HepG2 (cell line): ENCODE results near the gene SBK1. TPM values are rescaled to one million over a fixed set of nuclear protein-coding genes. Genes with fewer than 3 reads are reported as not detected.
A peak's percentile ranks its signal among the peaks of the same experiment; 100 is the strongest.

Experiments
- ATAC-seq: fragments of 200-7000 bp; cut with Tn5 transposase; 3 replicates; pipeline ENCODE4 v1.9.1; 2020; ENCODE audit warnings: mild to moderate bottlenecking, moderate library complexity
- BruUV-seq: library from RNA; stranded (reverse); fragments of 400-500 nt; replicated peaks from 2 replicates; lab custom pipeline; 2021; lab: Mats Ljungman, UMichigan
- CTCF ChIA-PET: fragments of 300-600 bp; formaldehyde crosslinking; extraction: SDS; loops from one replicate; lab custom pipeline; 2021; ENCODE audit warnings: low total read pairs, inconsistent platforms, low intra/inter-chr PET ratio; lab: Yijun Ruan, JAX
- POLR2A ChIA-PET: fragments of 350-600 bp; sonication (Branson Sonifier 250); formaldehyde crosslinking; loops from one replicate; lab custom pipeline; 2020; ENCODE audit warnings: antibody characterized with exemption, inconsistent platforms; lab: Yijun Ruan, JAX
- DNase-seq: peaks from one replicate; pipeline ENCODE4 v3.0.0-alpha.2; 2015; ENCODE audit warnings: low spot score
- FAIRE-seq: peaks from 3 replicates; lab custom pipeline; 2011; peaks lifted over from hg19 to GRCh38; lab: Jason Lieb, UNC
- H2AFZ ChIP-seq: one replicate; pipeline ENCODE4 v1.6.1; 2011; ENCODE audit warnings: low read length, inconsistent platforms
- H3K27ac ChIP-seq: fragments of 300-600 bp; 3 replicates; pipeline ENCODE4 v1.8.0; 2011; ENCODE audit warnings: mixed run types, mild to moderate bottlenecking, mixed read lengths, low read length, inconsistent platforms; ENCODE audit not compliant: insufficient read depth; ENCODE audit errors: extremely low read length
- H3K27me3 ChIP-seq, 2 experiments: fragments of 200-600 bp in 1 of 2; 2 replicates in 1 of 2; 3 replicates in 1 of 2; pipeline versions ENCODE4 v1.6.0 to v1.8.0; 2011; ENCODE audit warnings: low read length in 2 of 2, mild to moderate bottlenecking in 2 of 2, moderate library complexity in 2 of 2, inconsistent platforms in 1 of 2; ENCODE audit not compliant: insufficient read depth in 2 of 2, control insufficient read depth in 1 of 2
- H3K36me3 ChIP-seq, 2 experiments: fragments of 200-600 bp in 1 of 2; replicated peaks in 1 of 2; 2 replicates in 1 of 2; 3 replicates in 1 of 2; pipeline versions ENCODE4 v1.5.1 to v1.8.0; 2011; ENCODE audit warnings: low read length in 2 of 2, inconsistent platforms in 1 of 2; ENCODE audit not compliant: insufficient read depth in 2 of 2, control insufficient read depth in 1 of 2
- H3K4me1 ChIP-seq: 2 replicates; pipeline ENCODE4 v1.5.1; 2012; ENCODE audit warnings: low read length, inconsistent platforms; ENCODE audit not compliant: insufficient read depth
- H3K4me2 ChIP-seq: 2 replicates; pipeline ENCODE4 v1.6.0; 2011; ENCODE audit warnings: low read depth, low read length, inconsistent platforms
- H3K4me3 ChIP-seq, 3 experiments: fragments of 200-600 bp in 1 of 3; sonication (generic), shearing (Covaris generic) in 1 of 3; replicated peaks in 1 of 3; 2 replicates each; pipeline ENCODE4 v1.5.1; 2011 to 2016; ENCODE audit warnings: low read length in 3 of 3, inconsistent platforms in 2 of 3, low read depth in 2 of 3, mild to moderate bottlenecking in 2 of 3, control low read depth in 1 of 3, mixed read lengths in 1 of 3; ENCODE audit not compliant: insufficient read depth in 1 of 3
- H3K79me2 ChIP-seq: one replicate; pipeline ENCODE4 v1.6.1; 2011; ENCODE audit warnings: low read length, inconsistent platforms; ENCODE audit not compliant: insufficient read depth
- H3K9ac ChIP-seq: 2 replicates; pipeline ENCODE4 v1.6.0; 2011; ENCODE audit warnings: mild to moderate bottlenecking, low read depth, low read length, inconsistent platforms; ENCODE audit not compliant: insufficient read depth
- H3K9me3 ChIP-seq: 2 replicates; pipeline ENCODE4 v1.5.1; 2012; ENCODE audit warnings: mild to moderate bottlenecking, low read length
- H4K20me1 ChIP-seq: 2 replicates; pipeline ENCODE4 v1.6.0; 2011; ENCODE audit warnings: inconsistent platforms, mild to moderate bottlenecking, low read length, moderate library complexity; ENCODE audit not compliant: insufficient read depth
- BORCS8-MEF2B ChIP-seq: sonication (generic); formaldehyde crosslinking; IDR thresholded peaks from 2 replicates; pipeline ENCODE4 v1.8.0; 2022; ENCODE audit warnings: mild to moderate bottlenecking, missing genetic modification reagents
- CCDC6 ChIP-seq: sonication (generic); formaldehyde crosslinking; IDR thresholded peaks from 2 replicates; pipeline ENCODE4 v1.8.1; 2022; ENCODE audit warnings: mild to moderate bottlenecking, missing genetic modification reagents, moderate library complexity
- DR1 ChIP-seq: sonication (generic); formaldehyde crosslinking; IDR thresholded peaks from 2 replicates; pipeline ENCODE4 v1.8.0; 2021; ENCODE audit warnings: mild to moderate bottlenecking, missing genetic modification reagents, inconsistent platforms
- EEA1 ChIP-seq: sonication (generic); formaldehyde crosslinking; IDR thresholded peaks from 2 replicates; pipeline ENCODE4 v1.5.1; 2020; ENCODE audit warnings: mild to moderate bottlenecking, missing genetic modification reagents, borderline replicate concordance
- MAFK ChIP-seq, 2 experiments: IDR thresholded peaks in 1 of 2; conservative IDR thresholded peaks in 1 of 2; 2 replicates each; pipeline ENCODE4 v1.6.1; 2011; ENCODE audit warnings: improper control_type of control experiment in 2 of 2, low read length in 2 of 2
- MAZ ChIP-seq, 2 experiments: sonication (generic) in 1 of 2; formaldehyde crosslinking in 1 of 2; IDR thresholded peaks; 2 replicates each; pipeline versions ENCODE4 v1.5.0 to v1.6.1; 2012 to 2020; ENCODE audit warnings: low read depth in 2 of 2, mild to moderate bottlenecking in 2 of 2, borderline replicate concordance in 1 of 2, improper control_type of control experiment in 1 of 2, low read length in 1 of 2, missing genetic modification reagents in 1 of 2, moderate library complexity in 1 of 2
- PATZ1 ChIP-seq: sonication (generic); formaldehyde crosslinking; IDR thresholded peaks from 2 replicates; pipeline ENCODE4 v1.4.0; 2020; ENCODE audit warnings: missing genetic modification reagents
- TOE1 ChIP-seq: sonication (generic); formaldehyde crosslinking; IDR thresholded peaks from 2 replicates; pipeline ENCODE4 v1.4.0; 2020; ENCODE audit warnings: mild to moderate bottlenecking, missing genetic modification reagents
- ZNF639 ChIP-seq: conservative IDR thresholded peaks from 2 replicates; pipeline ENCODE4 v1.6.1; 2018; ENCODE audit warnings: missing genetic modification reagents
- WGBS: methylation state at CpG from one replicate; pipeline ENCODE4 v1.1.6; 2017; ENCODE audit warnings: low lambda C conversion rate; 5-methylcytosine and 5-hydroxymethylcytosine counted together
- in situ Hi-C: cut with HindIII; loops from 2 replicates; pipeline ENCODE4 v1.10.0; 2017; ENCODE audit warnings: low pct_unique_long_range_greater_than_20kb; ENCODE audit not compliant: extremely low pct_ligation_motif_present
- intact Hi-C: fragments of 100-400 bp; cut with micrococcal nuclease; formaldehyde crosslinking; loops from one replicate; pipeline ENCODE4 v1.10.0; 2022; ENCODE audit not compliant: unreplicated experiment
- polyA plus RNA-seq, 8 experiments: library from polyadenylated mRNA; depleted of rRNA in 3 of 8; stranded (reverse) in 7 of 8; unstranded in 1 of 8; fragments of >200 nt; fragmentation: Illumina TruSeq in 4 of 8; extraction: Trizol in 4 of 8; gene quantifications; 2 replicates each; pipeline versions ENCODE4 v1.2.1 to v1.2.3, GENCODE V29; 2011 to 2016; ENCODE audit warnings: low read depth in 4 of 8, missing spikeins in 1 of 8, mixed read lengths in 1 of 8; ENCODE audit not compliant: insufficient read depth in 1 of 8
- total RNA-seq, 5 experiments: library from RNA; depleted of rRNA; stranded (reverse); fragments of >200 nt; fragmentation: Illumina TruSeq; extraction: Trizol; gene quantifications; 2 replicates each; pipeline ENCODE4 v1.2.3, GENCODE V29; 2016; ENCODE audit warnings: low read depth in 1 of 5
- TF ChIP-seq, protein P1 (sequence below), 2 experiments: sonication (generic) in 1 of 2; formaldehyde crosslinking in 1 of 2; IDR thresholded peaks; 2 replicates each; pipeline versions ENCODE4 v1.6.1 to v1.9.0; 2014 to 2022; ENCODE audit warnings: antibody characterized with exemption in 1 of 2, borderline replicate concordance in 1 of 2, inconsistent platforms in 1 of 2, low read depth in 1 of 2, missing genetic modification reagents in 1 of 2
- TF ChIP-seq, protein P2 (sequence below): IDR thresholded peaks from 2 replicates; pipeline ENCODE4 v1.6.1; 2012; ENCODE audit warnings: inconsistent platforms

Gene SBK1
- total and polyA plus RNA-seq, 2 of the 13 experiments (the other 11 are each of a cell fraction or from before 2014, with no cell fraction given), result 0.15 to 0.17 TPM

GRCh38 chr16:28292731-28293600 lies 641 bp downstream of the SBK1 start:
- ATAC-seq (no peak), FAIRE-seq (no peak), DNase-seq (no peak)
- H3K4me1 ChIP-seq, result peaks cover 48% of the 10 kb centered on the region
- H3K27ac ChIP-seq, result no peak overlapping the region
- ChIA-PET POLR2A (interaction anchor here (0.7 to 0.8 kb wide), 2 partner anchors 12 to 15 kb away, joined by 3 read pairs; no protein-coding TSS in a partner anchor), CTCF (no interaction called here)
- intact Hi-C loops (no loop called here), in situ Hi-C loops (no loop called here)
- H3K27me3 ChIP-seq, result peaks cover 14 to 53% of the 10 kb centered on the region in 2 experiments
- no peaks in the 10 kb centered on the region for H3K9me3 ChIP-seq
- BruUV-seq, result no TSS peak
- peak overlapping the region; percentile 47 to 71 (median 61); a peak in 5 of 6 replicates for H3K4me3 ChIP-seq
- 21% methylated on average over 23 of the region's 60 CpGs for WGBS
- peak overlapping the region; percentile 86 for H3K4me2 ChIP-seq
- H3K79me2 ChIP-seq, result no peaks in the 10 kb centered on the region
- peaks cover 4% of the 10 kb centered on the region; the same call in 1 of the 2 replicates for H4K20me1 ChIP-seq
- no peak overlapping the region; the same call in 1 of the 2 replicates for H3K9ac ChIP-seq
- H3K36me3 ChIP-seq, result no peaks in the 10 kb centered on the region
- no peak overlapping the region for H2AFZ ChIP-seq
- TF ChIP-seq MAZ (IDR thresholded peaks at IDR 0.05; ENCODE audit: borderline replicate concordance, low read depth, low read length) (no peak), MAZ (CRISPR knock-in tag; IDR thresholded peaks at IDR 0.05; ENCODE audit: low read depth) (0 out of 2 replicates have a peak, but pooled peaks have one; percentile 2), DR1 (CRISPR knock-in tag) (no peak), MAFK (conservative IDR thresholded peaks at IDR 0.05 in 1 of 2, IDR thresholded peaks at IDR 0.05 in 1 of 2; ENCODE audit: low read length in 2 of 2) (no peak), PATZ1 (CRISPR knock-in tag) (peak; percentile 9; the same call in 1 of the 2 replicates), BORCS8-MEF2B (CRISPR knock-in tag) (0 out of 2 replicates have a peak, but pooled peaks have one; percentile 32), ZNF639 (CRISPR knock-in tag) (no peak), EEA1 (CRISPR knock-in tag) (no peak), TOE1 (CRISPR knock-in tag) (no peak), CCDC6 (CRISPR knock-in tag) (no peak)
- TF ChIP-seq, protein P1, sequence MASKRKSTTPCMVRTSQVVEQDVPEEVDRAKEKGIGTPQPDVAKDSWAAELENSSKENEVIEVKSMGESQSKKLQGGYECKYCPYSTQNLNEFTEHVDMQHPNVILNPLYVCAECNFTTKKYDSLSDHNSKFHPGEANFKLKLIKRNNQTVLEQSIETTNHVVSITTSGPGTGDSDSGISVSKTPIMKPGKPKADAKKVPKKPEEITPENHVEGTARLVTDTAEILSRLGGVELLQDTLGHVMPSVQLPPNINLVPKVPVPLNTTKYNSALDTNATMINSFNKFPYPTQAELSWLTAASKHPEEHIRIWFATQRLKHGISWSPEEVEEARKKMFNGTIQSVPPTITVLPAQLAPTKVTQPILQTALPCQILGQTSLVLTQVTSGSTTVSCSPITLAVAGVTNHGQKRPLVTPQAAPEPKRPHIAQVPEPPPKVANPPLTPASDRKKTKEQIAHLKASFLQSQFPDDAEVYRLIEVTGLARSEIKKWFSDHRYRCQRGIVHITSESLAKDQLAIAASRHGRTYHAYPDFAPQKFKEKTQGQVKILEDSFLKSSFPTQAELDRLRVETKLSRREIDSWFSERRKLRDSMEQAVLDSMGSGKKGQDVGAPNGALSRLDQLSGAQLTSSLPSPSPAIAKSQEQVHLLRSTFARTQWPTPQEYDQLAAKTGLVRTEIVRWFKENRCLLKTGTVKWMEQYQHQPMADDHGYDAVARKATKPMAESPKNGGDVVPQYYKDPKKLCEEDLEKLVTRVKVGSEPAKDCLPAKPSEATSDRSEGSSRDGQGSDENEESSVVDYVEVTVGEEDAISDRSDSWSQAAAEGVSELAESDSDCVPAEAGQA (IDR thresholded peaks at IDR 0.05; ENCODE audit: low read depth), result no peak
- TF ChIP-seq, protein P1 (CRISPR knock-in tag; IDR thresholded peaks at IDR 0.05; ENCODE audit: borderline replicate concordance), result no peak
- TF ChIP-seq, protein P2, sequence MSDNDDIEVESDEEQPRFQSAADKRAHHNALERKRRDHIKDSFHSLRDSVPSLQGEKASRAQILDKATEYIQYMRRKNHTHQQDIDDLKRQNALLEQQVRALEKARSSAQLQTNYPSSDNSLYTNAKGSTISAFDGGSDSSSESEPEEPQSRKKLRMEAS, result peak; percentile 8; the same call in 1 of the 2 replicates
